NCI-H2107 (cell line): ENCODE results near the gene IL1RAPL2.
"Not testable (repeated sequence)": the region's sequence is repeated elsewhere in the genome, so short reads cannot be mapped to it uniquely, and the experiment has no call there.

Experiments used
- DNase-seq: peaks from one replicate; lab custom pipeline; 2025; lab: John Stamatoyannopoulos, UW

Gene IL1RAPL2

GRCh38 chrX:104565791-104566680 is at the start of gene IL1RAPL2:
TSS of gene IL1RAPL2 (plus strand) at chrX:104566199.
- no peak for DNase-seq

- DNase-seq = no peak
Observed at GRCh38 chrX:104522386-104522785, 43.6 kb upstream of the IL1RAPL2 start.

- no peak for DNase-seq
Observed at GRCh38 chrX:104523858-104524257, 42.1 kb upstream of the IL1RAPL2 start.

- no peak for DNase-seq
Observed at GRCh38 chrX:104539081-104539480, 26.9 kb upstream of the IL1RAPL2 start.

GRCh38 chrX:104542447-104542846 is 23.6 kb upstream of the IL1RAPL2 start:
- not testable (repeated sequence) for DNase-seq

GRCh38 chrX:104564335-104564734 is 1.7 kb upstream of the IL1RAPL2 start:
- no peak for DNase-seq

GRCh38 chrX:104564921-104565703 is 887 bp upstream of the IL1RAPL2 start:
- no peak for DNase-seq

- no peak for DNase-seq
Observed at GRCh38 chrX:104566681-104567501, 892 bp downstream of the IL1RAPL2 start.

GRCh38 chrX:104567506-104567905 is 1.5 kb downstream of the IL1RAPL2 start:
- DNase-seq = no peak

GRCh38 chrX:104568304-104568915 is 2.4 kb downstream of the IL1RAPL2 start:
- no peak for DNase-seq

GRCh38 chrX:104618106-104618895 is 52.3 kb downstream of the IL1RAPL2 start:
- no peak for DNase-seq

- no peak for DNase-seq
Observed at GRCh38 chrX:104621781-104622180, 55.8 kb downstream of the IL1RAPL2 start.

GRCh38 chrX:104641176-104641575 is 75.2 kb downstream of the IL1RAPL2 start:
- DNase-seq = no peak

- DNase-seq = no peak
Observed at GRCh38 chrX:104647084-104647483, 81.1 kb downstream of the IL1RAPL2 start.

- DNase-seq = no peak
Observed at GRCh38 chrX:104659005-104659744, 93.2 kb downstream of the IL1RAPL2 start.

- DNase-seq = no peak
Observed at GRCh38 chrX:104660092-104660491, 94.1 kb downstream of the IL1RAPL2 start.

GRCh38 chrX:104662694-104663093 is 96.7 kb downstream of the IL1RAPL2 start:
- DNase-seq = no peak

- DNase-seq = no peak
Observed at GRCh38 chrX:104665691-104666090, 99.7 kb downstream of the IL1RAPL2 start.

GRCh38 chrX:104668550-104668949 is 102.6 kb downstream of the IL1RAPL2 start:
- no peak for DNase-seq

GRCh38 chrX:104669063-104669462 is 103.1 kb downstream of the IL1RAPL2 start:
- DNase-seq = no peak
